ENCODE measurements around the gene KIF2A.

- TF ChIP-seq CTCF (IDR thresholded peaks at IDR 0.05; ENCODE audit: low read length) (no peak), EZH2 (optimal IDR thresholded peaks at IDR 0.05; ENCODE audit: low read depth, low read length) (no peak)
Measured at GRCh38 chr5:62316176-62316502, 10.1 kb downstream of the KIF2A start.

Data from MM.1S (cell line).